Measurements from ENCODE around the gene IMPG2.

Gene IMPG2

DNA sequence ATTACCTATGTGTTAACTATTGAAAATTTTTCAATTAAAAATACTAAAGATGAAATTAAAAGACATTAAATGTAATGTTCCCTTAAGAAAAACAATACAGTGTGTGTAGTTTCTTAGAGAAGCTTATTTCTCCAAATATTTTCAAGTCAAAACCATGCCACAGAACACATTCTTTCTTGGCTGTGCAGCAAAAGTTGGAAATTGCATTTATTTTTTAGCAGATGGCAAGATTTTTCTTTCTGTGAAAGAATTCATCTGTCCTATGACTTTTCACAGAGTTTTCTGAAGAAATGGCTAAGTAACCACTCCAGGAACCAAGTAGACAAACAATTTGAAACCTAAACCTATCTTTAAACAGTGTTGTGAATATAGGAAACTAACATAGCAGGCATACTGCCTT is 47.2 kb downstream of the IMPG2 start:
- ATAC-seq: no peak

DNA sequence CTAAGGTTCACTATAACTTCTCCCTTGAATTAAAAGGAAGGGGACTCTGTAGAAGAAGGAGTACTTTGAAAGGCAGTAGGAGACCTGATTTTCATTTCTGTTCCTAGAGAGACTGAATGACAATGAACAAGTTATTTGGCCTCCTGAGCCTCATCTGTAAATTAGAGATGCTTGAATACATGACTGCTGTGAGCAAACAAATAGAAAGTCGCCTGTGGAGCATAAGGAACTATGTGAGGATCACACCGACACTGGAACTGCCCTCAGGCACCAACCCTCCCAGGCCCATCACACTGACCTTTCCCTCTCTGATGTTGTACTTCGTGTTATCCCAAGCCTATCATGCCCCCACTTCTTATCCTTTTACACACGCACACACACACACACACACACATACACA is 48.6 kb downstream of the IMPG2 start:
- ATAC-seq: no peak

DNA sequence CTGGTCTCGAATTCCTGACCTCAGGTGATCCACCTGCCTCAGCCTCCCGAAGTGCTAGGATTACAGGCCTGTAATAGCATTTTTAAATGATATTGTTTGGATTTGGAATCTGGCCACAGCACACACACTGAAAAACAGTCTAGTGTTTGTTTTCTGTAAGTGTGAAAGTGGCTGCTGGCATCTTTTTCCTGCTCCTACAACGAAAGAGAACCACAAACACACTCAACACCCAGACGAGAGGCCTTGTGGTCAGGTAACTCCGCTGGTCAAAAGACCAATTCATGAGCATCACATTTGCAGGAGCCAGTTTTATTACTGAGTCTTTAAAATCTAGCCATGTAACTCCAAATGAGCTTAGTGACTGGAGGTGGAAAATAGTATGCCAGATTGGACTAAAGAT is 50.2 kb downstream of the IMPG2 start:
- no peak for ATAC-seq

DNA sequence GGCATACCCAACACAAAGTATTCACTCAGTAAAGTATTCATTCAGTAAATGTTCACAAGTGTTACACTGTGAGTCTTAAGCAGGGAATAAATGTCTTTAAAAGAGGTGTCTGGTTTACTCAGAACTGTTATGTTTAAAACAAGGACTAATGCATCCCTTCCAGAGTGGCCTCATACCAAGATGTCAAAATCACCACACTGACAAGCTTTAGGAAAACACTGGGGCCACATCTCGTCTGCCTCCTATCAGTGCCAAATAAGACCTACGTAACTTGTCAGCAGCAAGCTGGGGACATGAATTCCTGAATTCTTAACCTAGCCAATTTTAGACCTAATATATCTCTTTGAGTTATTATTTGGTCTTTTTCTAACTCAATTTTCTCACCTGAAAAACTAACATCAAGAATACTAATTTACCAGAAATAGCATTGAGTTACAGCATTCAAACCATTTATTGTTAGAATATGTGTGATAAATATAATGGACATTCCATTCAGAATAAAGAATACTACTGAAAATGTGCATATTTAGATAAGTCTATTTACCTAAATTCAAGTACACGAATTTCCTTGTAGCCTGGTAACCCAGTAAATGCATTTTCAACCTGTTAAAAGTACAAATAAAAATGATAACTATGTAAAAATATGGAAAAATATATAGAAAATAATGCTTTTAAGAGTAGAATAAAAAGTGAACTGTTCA is 51.3 kb downstream of the IMPG2 start:
- no peak for ATAC-seq

DNA sequence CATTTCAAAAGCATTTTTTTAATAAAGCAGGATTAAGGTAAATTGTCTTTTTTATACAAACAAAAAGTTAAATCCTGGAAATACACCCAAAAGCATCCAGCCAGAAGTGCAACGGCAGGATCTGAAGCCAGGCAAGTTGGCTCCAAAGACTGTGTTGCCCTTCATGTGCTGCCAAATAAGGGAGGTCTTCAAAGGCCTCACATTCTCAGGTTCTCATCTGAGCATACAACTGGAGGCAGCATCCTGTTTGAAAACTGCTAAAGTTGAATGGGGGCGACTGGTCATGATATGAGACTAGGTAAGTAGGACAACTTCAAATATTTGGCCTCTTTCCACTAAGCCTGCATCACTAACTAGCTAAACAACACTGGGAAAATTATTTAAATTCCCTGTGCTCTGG is 52.2 kb downstream of the IMPG2 start:
- ATAC-seq: no peak

DNA sequence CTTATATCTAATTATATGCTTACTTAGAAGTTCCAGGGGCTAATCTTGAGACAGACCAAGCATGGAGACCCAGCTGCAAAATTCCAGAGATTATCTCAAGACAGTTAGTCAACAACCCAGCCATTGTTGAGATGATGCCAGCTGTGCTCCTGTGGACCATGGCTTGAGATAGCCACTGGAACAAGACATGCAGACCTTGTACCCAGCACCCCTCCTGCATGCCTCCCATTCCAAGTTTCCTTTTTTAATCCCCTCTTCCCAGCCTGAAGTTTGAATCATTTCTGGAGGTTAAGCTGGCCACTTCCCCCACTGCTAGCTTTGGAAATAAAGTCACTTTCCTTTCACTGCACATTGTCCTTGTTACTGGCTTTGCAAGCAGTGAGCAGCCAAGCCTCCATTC is 53.8 kb downstream of the IMPG2 start:
- no peak for ATAC-seq

DNA sequence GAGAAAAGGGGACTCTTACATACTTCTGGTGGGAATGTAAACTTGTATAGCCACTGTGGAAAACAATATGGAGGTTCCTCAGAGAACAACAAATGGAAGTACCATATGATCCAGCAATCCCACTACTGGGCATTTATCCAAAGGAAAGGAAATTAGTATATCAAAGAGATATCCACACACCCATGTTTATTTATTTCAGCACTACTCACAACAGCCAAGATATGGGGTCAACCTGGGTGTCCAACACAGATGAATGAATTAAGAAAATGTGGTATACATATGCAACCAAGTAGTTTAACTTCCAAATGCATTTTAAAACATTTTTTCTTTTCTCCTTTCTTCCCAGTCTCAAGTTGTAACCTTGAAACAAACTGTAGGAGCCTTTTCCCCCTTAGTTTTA is 54.3 kb downstream of the IMPG2 start:
- no peak for ATAC-seq

DNA sequence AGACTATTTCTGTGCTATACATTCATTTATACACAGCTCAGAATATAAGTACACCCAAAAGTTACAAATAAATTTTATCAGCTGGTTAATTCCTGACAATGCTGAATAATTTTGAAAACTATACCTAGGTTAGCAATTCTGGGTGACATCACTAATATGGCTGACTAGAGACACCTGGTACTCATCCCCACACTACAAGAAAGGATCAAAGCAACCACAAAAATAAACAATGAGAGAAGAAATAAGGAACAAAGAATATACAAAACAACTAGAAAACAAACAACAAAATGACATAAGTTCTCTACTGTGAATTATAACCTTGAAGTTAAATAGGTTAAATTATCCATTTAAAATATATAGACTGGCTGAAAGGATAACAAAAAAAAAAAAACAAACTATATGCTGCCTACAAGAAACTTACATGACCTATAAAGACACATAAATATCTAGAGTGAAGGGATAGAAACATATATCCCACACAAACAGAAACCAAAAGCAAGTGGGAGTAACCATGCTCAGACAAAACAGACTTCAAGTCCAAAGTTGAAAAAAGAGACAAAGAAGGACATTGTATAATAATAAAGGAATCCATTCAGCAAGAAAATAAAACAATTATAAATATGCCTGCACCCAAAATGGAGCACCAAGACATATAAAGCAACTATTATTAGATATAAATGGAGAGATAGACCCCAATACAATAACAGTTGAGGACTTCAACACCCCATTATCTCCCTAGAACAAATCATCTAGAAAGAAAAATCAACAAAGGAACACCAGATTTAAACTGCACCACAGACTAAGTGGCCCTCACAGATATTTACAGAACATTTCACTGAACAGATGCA is 57.8 kb downstream of the IMPG2 start:
- ATAC-seq: no peak

DNA sequence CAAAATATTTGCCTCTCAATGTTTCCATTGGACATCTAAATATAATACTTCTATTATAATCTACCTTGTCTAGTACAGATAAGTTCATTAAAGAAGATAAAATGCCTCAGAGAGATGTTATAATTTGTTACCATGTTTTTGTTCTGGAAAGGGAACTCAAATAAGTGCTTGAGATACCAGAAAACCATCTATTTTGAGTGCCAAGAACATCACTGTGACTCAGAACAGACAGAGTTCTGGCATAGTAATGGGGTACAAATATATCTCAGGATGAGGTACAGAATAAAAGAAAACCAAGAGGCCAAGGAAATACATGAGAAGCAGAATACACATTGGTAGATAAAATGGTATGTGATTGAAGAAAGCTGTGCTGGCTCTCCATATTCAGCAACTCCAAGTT is 58.9 kb downstream of the IMPG2 start:
- no peak for ATAC-seq

DNA sequence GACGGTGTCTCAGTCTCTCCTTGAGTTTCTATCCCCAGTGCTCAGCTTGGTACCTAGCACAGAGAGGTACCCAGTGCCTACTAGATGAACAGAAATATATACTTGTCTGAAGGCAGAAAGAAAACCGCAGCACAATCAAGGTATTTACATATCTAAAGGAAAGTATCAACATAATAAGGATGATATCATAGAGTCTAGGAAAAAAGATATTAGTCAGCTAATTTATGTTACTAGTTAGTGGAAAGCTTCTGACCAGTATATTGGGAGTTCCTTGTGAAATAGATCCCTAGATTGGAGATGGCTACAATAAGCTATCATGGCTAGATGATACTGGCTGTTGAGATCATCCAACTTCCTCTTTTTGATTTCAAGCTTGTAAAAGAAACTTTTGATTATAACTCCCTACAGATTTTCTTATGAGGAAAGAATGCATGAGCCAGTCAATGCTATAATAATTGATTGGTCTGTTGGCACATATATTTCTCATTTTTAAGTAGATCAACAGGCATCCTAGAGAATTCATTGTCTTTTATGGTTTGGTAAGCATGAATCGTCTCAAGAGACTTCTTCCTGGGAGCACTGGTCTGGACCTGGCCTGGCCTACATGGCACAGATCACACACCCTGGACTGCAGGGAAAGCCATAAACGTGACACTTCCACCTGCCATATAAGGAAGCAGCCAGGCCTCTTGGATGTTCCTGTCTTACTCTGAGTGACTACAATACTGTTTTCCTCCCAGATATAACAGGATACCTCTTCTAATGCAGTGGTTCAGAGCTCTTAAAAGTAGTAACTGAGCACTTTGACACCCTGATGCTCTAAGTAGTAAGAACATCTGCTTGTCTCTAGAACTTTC is 60.7 kb downstream of the IMPG2 start:
- ATAC-seq: no peak

DNA sequence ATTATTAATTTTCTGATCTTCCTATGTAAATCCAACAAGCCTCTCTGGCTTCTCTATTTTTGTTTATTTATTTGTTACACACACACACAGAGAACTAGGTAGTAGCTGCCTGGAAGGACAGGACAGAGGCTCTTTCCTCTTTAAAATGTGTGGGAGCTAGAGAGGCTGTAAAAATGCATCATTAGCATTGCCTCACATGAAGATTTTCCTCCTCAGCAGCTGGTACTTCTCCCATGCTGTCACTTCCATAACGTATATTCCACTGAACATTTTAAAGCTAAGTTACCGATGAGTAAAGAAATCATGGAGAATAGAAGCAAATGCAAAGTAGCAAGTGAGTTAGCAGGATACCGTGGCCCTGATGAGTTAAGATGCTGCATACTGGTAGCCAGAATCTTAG is 63.9 kb downstream of the IMPG2 start:
- ATAC-seq: no peak

DNA sequence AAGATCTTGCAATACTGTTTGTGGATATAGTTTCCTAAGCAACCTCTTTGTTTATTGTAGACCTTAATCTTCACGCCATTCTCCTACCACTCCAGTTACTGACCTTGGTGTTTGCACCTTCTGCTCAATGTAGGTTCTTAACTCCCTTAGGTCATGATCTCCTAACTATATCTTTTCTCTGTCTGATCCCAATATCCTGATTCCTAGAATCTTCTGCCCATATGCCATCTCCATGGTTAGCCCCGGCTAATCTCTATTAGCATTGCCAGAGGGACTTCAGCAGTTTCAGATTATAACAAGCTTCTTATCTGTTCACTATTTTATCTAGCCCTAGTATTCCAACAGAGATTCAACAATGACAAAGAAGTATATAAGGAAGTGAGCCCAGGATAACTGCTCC is 64.9 kb downstream of the IMPG2 start:
- no peak for ATAC-seq

DNA sequence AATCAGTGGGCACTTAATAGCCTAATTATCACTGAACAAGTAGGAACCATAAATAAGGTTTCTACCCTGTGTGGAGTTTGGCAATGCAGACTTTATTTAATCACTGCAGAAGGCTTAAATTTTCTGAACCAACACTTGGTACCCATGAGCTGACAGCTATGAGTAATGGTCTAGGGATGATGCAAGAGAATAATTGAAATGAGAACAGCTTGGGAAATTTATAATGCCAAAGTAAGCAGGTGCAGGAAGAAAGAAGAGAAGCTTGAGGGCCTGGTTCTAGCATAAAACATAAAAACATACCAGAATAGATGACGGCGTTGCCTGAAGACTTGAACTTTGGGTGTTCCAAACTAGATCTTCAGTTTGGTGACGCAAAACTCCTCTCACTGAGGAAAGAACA is 67.0 kb downstream of the IMPG2 start:
- no peak for ATAC-seq

DNA sequence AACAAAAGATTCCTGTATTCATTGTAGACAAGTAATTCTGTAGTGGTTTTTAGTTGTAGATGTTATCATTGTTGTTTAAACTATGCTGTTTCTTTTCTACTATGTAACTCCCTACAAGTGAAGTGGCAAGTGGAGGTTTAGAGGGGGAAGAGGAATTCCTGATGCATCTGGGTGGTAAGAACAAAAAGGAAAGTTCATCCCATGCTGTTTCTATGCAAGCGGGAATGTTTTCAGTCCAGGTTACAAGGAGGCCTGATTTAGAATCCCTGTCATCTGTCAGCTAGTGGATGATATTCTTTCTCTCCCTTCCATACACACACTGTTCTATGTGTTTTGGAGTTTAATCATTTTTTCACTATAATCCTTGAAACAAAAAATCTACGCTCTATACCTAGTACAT is 67.4 kb downstream of the IMPG2 start:
- ATAC-seq: no peak

DNA sequence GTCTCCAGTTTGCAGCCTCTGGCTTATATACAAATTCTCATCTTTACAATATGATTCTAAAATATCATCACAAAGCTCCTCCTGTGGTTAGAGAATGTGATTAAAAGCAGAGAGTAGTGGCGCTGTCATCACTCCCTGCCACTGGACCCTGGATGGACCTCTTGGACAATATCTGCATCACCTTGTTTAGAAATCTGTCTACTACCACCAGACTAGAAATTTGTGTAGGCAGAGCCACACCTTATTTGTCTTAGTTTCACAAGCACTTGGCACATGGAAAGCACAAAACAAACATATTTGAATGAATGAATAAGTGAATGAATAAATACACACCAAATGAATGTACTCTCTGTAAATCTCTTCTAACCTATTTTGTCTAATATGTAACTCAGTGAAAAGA is 68.1 kb downstream of the IMPG2 start:
- ATAC-seq: no peak

DNA sequence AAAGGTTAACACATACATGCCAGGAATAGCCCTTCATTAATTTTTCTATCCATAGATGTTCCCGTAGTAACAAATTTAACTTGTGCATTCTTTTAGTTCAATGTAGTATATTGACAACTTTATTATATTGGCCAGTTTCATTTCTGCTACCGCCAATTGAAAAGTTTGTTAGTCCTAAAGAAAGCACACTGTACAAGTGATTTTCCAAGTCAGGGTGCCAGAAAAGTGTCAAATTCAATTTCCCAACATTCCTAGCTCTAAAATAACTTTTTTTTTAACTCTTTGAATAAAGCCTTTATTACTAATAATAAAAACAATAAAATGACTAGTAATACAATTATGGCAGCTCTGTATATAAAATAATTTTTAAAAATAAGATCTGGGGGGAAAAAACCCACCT is 68.9 kb downstream of the IMPG2 start:
- no peak for ATAC-seq

DNA sequence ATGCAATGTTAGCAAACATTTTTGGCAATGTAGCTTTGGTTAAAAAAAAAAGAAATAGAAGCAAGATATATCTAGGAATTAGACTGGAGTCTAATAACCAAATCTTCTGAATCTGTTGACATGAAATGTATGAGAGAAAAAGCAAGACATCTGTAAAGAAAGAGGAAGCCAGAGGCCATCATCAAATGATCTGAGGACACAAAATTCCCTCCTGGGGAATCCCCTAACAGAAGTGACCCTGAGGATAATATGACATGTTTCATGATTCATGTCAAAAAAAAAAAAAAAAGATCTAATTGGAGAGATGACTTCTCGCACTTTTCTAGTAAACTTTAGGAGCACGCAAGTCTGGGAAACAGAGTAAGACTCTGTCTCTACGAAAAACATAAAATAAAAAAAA is 70.9 kb downstream of the IMPG2 start:
- no peak for ATAC-seq

DNA sequence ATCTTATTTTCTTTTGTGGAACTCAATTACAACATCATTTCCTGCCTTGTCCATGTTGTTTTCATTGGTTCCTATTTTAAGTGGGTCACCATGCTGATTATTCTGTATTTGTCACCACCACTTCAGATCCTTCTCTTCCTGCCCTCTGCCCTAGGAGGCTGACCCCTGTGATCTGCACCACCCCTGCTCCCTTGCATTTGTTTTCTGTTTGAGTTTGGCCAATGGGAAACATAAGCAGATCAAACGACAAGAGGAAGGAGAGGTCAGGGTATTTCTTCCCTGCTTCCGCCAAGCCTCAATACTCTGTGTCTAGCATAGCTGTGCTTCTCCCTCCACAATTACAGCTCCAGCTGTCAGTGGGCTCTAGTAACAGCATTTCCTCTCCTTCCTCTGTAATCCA is 71.6 kb downstream of the IMPG2 start:
- no peak for ATAC-seq

DNA sequence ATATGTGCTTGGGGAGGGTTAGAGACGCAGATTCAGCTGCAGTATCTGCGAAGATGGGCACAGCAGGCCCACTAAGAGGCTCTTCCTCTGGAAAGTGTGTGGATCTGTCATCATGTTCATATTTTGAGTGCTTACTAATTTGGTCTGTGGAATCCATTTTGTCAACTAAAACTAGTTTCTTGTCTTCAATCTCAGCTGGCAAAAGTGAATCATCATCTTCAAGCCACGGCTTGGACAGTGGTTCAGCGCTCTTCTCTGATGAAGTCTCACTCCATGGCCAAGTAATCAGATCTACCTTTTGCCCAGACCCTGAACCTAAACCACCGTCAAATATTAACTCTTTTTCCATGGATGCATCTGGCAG is 76.2 kb downstream of the IMPG2 start:
- no peak for ATAC-seq

DNA sequence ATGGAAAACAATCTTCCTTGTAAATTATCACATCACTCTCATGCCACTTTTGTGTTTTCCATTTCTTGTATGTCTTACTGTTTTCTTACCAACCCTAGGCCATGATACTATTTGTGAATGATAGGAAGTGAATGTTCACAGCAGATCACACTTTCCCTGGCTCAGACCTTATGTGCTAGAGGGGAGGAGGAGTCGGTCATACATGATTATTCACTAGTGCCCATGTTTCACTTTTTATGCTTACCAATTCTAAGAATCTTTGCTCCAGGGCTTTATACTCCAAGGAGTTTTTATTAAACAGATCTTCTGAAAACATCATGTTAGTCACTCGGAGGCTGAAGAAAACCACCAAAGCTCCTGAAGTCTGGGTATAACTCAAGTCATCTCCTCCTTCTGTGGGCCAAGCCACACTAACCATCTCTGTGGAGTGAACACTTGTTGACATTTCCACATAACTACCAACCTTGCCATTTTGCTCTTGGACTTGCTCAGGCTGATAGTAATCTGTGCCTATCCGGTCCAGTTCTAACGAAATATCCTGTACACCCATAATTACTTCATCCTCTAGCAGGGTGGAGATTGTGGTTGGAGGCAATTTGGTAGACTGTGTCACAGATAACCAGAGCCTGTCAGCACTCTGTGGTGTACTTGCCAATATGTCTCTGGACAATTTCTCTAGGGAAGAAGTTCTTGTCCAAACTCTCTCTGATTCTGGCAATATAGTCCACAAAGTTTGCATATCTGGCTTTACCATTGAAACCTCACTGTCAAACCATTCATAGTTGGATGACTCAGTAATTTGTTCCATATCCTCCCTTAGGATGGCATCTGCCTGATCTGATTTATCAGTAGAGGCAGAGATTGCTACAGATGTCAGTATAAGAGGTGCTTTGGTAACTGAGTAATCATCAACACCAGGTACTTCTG is 76.8 kb downstream of the IMPG2 start:
- no peak for ATAC-seq

DNA sequence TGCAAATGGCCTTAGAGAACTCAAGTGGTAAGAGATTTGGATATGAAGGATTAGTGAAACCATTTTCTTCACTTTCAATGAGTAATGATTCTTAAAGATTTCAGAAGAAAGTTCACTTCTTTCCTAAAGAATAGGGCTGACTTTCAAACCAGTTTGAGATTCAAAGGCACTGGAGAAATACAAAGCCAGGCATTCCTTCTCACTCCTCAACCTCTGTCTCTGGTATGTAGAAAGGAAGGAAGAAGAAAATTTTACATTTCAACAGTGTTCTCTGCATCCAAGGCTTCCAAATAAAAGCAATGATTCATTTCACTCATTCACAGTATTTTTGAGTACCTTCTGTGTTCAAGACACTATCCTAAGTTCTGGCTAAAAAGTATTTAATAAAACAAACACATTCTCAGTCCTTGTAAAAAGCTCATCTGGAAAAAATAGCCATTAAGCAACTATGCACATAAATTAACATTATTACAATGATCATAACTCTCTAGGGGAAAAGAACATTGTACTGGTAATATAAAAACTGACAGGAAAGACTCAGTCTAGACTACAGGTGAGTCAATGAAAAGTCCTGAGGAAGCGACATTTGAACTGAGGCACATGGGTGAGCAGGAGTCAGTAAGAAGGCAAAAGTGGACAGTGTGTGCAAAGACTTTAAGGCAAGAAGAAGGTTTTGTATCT is 79.5 kb downstream of the IMPG2 start:
- no peak for ATAC-seq

DNA sequence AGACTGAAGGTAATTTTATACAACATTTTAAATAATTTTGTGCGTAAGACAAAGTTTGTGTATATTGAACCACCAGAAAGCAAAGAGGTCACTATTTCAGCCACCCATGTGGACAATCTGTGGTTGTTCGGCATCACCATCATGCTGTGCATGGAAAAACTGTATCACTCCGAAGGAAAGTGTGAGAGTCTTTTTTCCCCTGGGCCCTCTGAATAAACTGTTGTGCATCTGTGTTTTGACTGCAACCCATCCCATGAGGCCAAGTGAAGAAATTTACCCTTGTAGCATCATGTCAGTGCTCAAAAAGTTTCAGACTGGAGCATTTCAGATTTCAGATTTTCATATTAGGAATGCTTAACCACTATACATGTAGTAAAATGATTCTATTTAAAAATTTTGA is 85.3 kb downstream of the IMPG2 start:
- ATAC-seq: no peak

Data from activated CD4-positive, CD25-positive, alpha-beta regulatory T cell treated with anti-CD3 and anti-CD28 coated beads, Interleukin-2, amount 50 U/mL, for 24 hours (primary cell).